ENCODE data around the gene TYK2.
"Not testable (repeated sequence)": the region's sequence is repeated elsewhere in the genome, so short reads cannot be mapped to it uniquely, and the experiment has no call there.

The TYK2 gene

DNA sequence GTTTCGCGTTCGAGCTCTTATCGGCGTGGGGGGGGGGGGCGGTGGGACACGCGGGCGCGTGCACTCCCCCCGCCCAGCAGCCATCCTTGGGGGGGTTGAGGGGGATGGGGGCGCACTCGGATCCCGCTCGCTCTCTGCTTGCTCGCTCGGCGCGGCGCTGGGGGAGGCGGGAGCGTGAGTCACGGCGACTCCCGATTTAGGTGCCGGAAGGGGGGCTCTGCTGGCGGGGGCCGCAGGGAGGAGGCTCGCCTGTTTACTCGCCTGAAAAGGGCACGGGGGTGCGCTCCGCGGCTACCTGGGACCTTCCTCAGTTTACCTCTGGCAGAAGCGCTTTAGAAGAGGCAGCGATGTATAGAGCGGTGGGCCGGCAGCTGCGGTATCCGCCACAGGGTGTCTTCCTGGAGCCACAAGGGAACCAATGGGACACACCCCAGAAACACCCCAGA, 38.9 kb upstream of the TYK2 start:
- no peaks in the 10 kb centered on the region for H3K9me3 ChIP-seq (ENCODE audit: control insufficient read depth, insufficient read depth, low read depth, low read length)
- H3K27me3 ChIP-seq (ENCODE audit: control insufficient read depth, insufficient read depth, low read length): peaks cover 84% of the 10 kb centered on the region
- H3K27ac ChIP-seq (ENCODE audit: low read depth, low read length): no peak overlapping the region
- no peak overlapping the region for H3K9ac ChIP-seq (ENCODE audit: low read length)
- peak overlapping the region; percentile 56 for H3K4me3 ChIP-seq (ENCODE audit: low read depth, low read length)
- H3K36me3 ChIP-seq (ENCODE audit: control insufficient read depth, insufficient read depth, low read length): no peaks in the 10 kb centered on the region
- peaks cover 22% of the 10 kb centered on the region for H3K4me1 ChIP-seq (ENCODE audit: control insufficient read depth, insufficient read depth, low read length)

DNA sequence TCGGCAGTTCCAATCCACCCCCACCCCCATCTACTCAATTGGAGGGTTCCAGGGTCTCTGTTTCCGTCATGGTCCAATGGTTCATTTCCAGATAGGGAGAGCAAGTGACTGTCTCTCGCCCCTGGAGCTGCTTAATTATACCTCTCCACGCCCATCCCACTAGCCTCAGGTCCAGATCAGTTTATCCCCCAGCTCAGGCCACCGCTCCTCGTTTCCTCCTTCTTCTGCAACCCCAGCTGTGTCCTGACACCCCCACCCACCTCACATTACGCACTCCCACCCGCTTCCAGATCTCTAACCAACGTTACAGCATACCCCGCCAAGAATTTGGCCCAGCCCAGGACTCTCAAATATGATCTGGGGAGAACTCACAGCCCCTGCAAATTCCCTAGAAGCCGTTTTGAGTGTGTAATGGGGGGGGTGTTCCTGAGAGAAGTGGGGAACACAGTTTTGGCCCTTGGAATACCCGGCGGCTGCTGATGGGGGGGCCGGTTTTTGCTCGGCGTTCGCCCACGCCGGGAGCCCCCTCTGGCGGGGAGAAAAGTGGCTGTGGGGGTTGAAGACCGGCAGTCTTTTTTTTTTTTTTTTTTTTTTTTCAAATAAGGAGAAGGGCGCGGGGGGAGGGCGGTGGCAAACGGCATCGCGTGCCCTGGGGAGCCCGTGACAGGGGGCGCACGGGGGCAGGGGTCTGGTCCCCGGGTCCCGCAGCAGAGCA, 38.3 kb upstream of the TYK2 start:
- Histone ChIP-seq H3K27me3 (ENCODE audit: control insufficient read depth, insufficient read depth, low read length) (peaks cover 79% of the 10 kb centered on the region), H3K4me1 (ENCODE audit: control insufficient read depth, insufficient read depth, low read length) (peaks cover 22% of the 10 kb centered on the region), H3K4me3 (ENCODE audit: low read depth, low read length) (peak overlapping the region; percentile 38), H3K9me3 (ENCODE audit: control insufficient read depth, insufficient read depth, low read depth, low read length) (no peaks in the 10 kb centered on the region), H3K27ac (ENCODE audit: low read depth, low read length) (no peak overlapping the region), H3K9ac (ENCODE audit: low read length) (no peak overlapping the region), H3K36me3 (ENCODE audit: control insufficient read depth, insufficient read depth, low read length) (no peaks in the 10 kb centered on the region)

- Histone ChIP-seq H3K4me1 (ENCODE audit: control insufficient read depth, insufficient read depth, low read length) (peaks cover 22% of the 10 kb centered on the region), H3K27ac (ENCODE audit: low read depth, low read length) (no peak overlapping the region), H3K36me3 (ENCODE audit: control insufficient read depth, insufficient read depth, low read length) (no peaks in the 10 kb centered on the region), H3K4me3 (ENCODE audit: low read depth, low read length) (peak overlapping the region; percentile 38), H3K27me3 (ENCODE audit: control insufficient read depth, insufficient read depth, low read length) (peaks cover 74% of the 10 kb centered on the region), H3K9ac (ENCODE audit: low read length) (no peak overlapping the region), H3K9me3 (ENCODE audit: control insufficient read depth, insufficient read depth, low read depth, low read length) (no peaks in the 10 kb centered on the region)
Observed at GRCh38 chr19:10418235-10418484, 37.8 kb upstream of the TYK2 start.

DNA sequence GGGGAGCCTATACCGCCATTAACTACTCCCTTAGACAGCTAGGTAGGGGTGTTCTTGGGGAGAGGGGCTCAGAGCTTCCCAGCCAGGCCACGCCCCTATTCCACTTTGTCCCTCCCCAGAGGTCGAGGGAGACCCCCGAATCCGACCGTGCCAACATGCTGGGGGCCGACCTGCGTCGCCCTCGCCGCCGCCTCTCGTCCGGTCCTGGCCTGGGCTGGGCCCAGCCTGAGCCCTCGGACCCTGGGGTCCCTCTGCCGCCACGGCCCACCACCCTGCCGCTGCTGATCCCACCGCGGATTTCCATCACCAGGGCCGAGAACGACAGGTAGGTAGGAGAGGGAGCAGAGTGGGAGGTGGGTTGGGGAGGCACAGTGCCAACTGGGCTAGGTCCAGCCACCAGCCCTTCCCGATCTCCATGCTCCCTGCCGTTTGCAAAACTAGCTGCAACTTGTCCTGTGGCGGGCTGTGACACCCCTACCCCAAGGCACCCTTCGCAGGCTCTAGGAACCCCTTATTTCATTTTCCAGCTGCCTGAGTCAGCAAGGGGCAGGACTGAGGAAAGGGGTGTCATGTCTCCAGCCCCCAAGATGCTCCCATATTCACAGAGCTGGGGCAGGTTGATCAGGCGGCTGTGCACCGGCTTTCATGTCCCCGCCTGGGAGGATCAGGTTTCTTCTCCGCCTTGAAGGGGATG, 37.3 kb upstream of the TYK2 start:
- Histone ChIP-seq H3K9ac (ENCODE audit: low read length) (no peak overlapping the region), H3K27me3 (ENCODE audit: control insufficient read depth, insufficient read depth, low read length) (peaks cover 69% of the 10 kb centered on the region), H3K4me3 (ENCODE audit: low read depth, low read length) (peak overlapping the region; percentile 38), H3K27ac (ENCODE audit: low read depth, low read length) (no peak overlapping the region), H3K4me1 (ENCODE audit: control insufficient read depth, insufficient read depth, low read length) (peaks cover 22% of the 10 kb centered on the region), H3K36me3 (ENCODE audit: control insufficient read depth, insufficient read depth, low read length) (no peaks in the 10 kb centered on the region), H3K9me3 (ENCODE audit: control insufficient read depth, insufficient read depth, low read depth, low read length) (no peaks in the 10 kb centered on the region)

DNA sequence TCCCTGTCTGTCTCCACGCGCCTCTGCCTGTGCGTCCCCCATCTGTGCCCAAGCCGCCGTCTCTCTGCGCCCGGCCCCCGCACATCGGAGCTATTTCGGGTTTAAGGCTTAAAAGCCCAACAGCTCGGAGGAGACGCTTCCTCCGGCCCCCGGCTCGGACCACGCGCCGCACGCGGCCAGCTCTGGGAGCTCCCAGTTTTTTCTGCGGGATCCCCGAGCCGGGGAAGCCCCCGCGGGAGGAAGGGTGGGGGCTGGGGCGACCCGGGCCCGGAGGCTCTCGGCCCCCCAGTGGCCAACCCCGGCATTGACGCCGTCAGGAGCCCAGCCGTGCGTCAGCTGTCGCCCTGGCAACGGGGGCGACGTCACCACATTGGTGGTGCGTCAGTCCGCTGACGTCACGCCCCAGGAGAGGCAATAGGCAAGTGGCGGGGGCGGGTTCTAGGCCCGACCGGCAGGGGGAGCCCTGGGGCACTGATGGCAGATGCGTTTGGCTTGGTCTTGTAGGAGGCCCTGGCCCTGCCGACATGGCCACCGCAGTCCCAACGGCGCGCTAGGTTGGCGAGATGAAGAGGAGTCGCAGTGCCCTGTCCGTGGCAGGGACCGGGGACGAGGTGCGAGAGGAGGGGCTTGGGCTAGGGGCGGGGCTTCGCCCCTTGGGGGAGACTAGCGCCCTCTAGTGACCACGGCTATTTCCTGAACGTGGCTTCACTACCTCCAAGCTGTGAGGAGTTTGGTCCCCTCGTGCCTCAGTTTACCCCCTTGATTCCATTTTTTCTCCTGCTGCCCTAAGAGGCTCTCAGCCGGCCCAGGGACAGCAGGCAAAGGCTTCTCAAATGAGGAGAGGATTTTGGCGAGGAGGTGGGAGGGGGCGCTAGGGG, 36.2 kb upstream of the TYK2 start:
- H3K4me3 ChIP-seq (ENCODE audit: low read depth, low read length): peak overlapping the region; percentile 67

DNA sequence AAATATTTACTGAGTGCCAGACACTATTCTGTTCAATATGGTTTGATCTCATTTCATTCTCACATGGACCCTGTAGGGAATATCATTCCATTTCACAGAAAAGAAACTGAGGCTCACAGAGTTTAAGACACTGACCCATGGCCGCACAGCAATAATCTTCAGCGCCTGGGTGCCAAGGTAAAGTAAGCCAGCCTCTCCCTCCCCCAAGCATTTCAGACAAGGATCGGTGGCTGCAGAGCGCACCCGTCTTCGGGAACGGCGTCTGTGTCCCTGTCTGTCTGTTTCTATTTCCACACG, 35.7 kb upstream of the TYK2 start:
- H3K9ac ChIP-seq (ENCODE audit: low read length): peak overlapping the region; percentile 39
- H3K27me3 ChIP-seq (ENCODE audit: control insufficient read depth, insufficient read depth, low read length): peaks cover 53% of the 10 kb centered on the region
- no peak overlapping the region for H3K27ac ChIP-seq (ENCODE audit: low read depth, low read length)
- peaks cover 22% of the 10 kb centered on the region for H3K4me1 ChIP-seq (ENCODE audit: control insufficient read depth, insufficient read depth, low read length)
- peak overlapping the region; percentile 67 for H3K4me3 ChIP-seq (ENCODE audit: low read depth, low read length)
- H3K9me3 ChIP-seq (ENCODE audit: control insufficient read depth, insufficient read depth, low read depth, low read length): no peaks in the 10 kb centered on the region
- H3K36me3 ChIP-seq (ENCODE audit: control insufficient read depth, insufficient read depth, low read length): no peaks in the 10 kb centered on the region

More for the DNA sequence above, 36.2 kb upstream of the TYK2 start:
- H3K9me3 ChIP-seq (ENCODE audit: control insufficient read depth, insufficient read depth, low read depth, low read length): no peaks in the 10 kb centered on the region
- peaks cover 58% of the 10 kb centered on the region for H3K27me3 ChIP-seq (ENCODE audit: control insufficient read depth, insufficient read depth, low read length)
- peak overlapping the region; percentile 39 for H3K9ac ChIP-seq (ENCODE audit: low read length)
- H3K4me1 ChIP-seq (ENCODE audit: control insufficient read depth, insufficient read depth, low read length): peaks cover 22% of the 10 kb centered on the region
- no peaks in the 10 kb centered on the region for H3K36me3 ChIP-seq (ENCODE audit: control insufficient read depth, insufficient read depth, low read length)
- H3K27ac ChIP-seq (ENCODE audit: low read depth, low read length): no peak overlapping the region

- Histone ChIP-seq H3K27ac (ENCODE audit: low read depth, low read length) (no peak overlapping the region), H3K9ac (ENCODE audit: low read length) (no peak overlapping the region), H3K9me3 (ENCODE audit: control insufficient read depth, insufficient read depth, low read depth, low read length) (no peaks in the 10 kb centered on the region), H3K4me3 (ENCODE audit: low read depth, low read length) (no peak overlapping the region), H3K36me3 (ENCODE audit: control insufficient read depth, insufficient read depth, low read length) (no peaks in the 10 kb centered on the region), H3K4me1 (ENCODE audit: control insufficient read depth, insufficient read depth, low read length) (peaks cover 3% of the 10 kb centered on the region), H3K27me3 (ENCODE audit: control insufficient read depth, insufficient read depth, low read length) (peaks cover 31% of the 10 kb centered on the region)
Observed at GRCh38 chr19:10412257-10412977, 32.0 kb upstream of the TYK2 start.

DNA sequence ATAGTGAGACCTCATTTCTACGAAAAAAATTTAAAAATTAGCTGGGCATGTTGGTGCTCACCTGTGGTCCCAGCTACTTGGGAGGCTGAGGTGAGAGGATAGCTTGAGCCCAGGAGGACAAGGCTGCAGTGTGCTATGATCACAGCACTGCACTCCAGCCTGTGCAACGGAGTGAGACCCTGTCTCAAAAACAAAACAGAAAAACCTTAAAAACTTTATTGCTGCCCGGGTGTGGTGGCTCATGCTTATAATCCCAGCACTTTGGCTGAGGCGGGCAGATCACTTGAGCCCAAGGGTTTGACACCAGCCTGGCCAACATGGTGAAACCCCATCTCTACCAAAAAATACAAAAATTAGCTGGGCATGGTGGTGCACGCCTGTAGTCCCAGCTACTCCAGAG, 30.9 kb upstream of the TYK2 start:
- not testable (repeated sequence) for H3K9me3 ChIP-seq (ENCODE audit: control insufficient read depth, insufficient read depth, low read depth, low read length); H3K4me3 ChIP-seq (ENCODE audit: low read depth, low read length); H3K4me1 ChIP-seq (ENCODE audit: control insufficient read depth, insufficient read depth, low read length); H3K9ac ChIP-seq (ENCODE audit: low read length); H3K36me3 ChIP-seq (ENCODE audit: control insufficient read depth, insufficient read depth, low read length); H3K27ac ChIP-seq (ENCODE audit: low read depth, low read length)
- H3K27me3 ChIP-seq (ENCODE audit: control insufficient read depth, insufficient read depth, low read length): peaks cover 35% of the 10 kb centered on the region

DNA sequence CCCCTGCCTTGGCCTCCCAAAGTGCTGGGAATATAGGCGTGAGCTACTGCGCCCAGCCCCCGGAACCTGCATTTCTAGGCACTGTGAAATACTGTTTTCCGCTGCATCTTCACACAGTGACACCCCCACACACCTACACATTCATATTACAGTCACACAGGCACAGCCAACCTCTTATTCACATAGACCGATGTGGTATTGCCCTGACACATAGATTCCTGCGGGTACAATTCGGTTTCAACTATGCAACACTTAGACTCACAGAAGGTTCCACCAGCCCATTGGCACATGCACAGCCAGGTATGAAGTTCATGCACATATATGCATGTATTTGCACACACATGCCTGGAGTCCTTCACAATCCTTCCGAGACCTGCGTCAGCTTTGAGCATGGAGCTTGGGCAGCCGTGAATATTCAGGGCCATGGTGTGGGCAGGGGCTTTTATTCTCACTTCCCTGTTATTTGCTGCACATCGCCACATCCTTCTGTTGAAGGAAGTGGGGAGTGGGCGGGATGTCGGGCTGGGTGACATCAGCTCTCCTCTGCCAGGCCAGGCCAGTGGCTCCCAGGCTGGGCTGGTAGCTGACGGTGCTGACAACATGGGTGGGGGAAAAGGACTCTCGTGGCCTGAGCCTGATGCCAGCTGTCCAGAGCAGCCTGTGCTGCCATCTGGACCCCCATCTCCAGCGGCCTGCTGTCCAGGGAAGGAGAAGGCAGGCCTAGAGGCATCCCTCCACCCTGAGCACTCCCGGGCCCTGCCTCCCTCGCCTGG, 28.3 kb upstream of the TYK2 start:
- H3K27ac ChIP-seq (ENCODE audit: low read depth, low read length): no peak overlapping the region
- H3K27me3 ChIP-seq (ENCODE audit: control insufficient read depth, insufficient read depth, low read length): peaks cover 41% of the 10 kb centered on the region
- no peak overlapping the region for H3K4me3 ChIP-seq (ENCODE audit: low read depth, low read length)
- H3K36me3 ChIP-seq (ENCODE audit: control insufficient read depth, insufficient read depth, low read length): no peaks in the 10 kb centered on the region
- no peak overlapping the region for H3K9ac ChIP-seq (ENCODE audit: low read length)
- no peaks in the 10 kb centered on the region for H3K9me3 ChIP-seq (ENCODE audit: control insufficient read depth, insufficient read depth, low read depth, low read length)
- peaks cover 6% of the 10 kb centered on the region for H3K4me1 ChIP-seq (ENCODE audit: control insufficient read depth, insufficient read depth, low read length)

DNA sequence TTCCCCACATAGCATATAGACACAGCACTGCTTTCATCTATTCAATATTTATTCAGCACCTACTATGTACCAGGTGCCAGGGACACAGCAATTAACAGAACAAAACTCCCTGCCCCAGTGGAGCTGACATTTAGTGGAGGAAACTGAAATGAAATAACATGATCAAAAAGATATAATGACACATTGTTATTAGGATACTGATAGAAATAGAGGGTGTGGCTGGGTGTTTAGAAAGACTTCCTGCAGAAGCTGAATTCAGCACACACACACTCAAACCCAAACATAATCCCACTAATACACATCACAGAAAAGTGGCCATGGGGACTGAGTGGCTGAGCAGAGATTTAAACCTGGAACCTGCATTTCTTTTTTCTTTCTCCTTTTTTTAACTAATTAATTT, 26.7 kb upstream of the TYK2 start:
- H3K9ac ChIP-seq (ENCODE audit: low read length): no peak overlapping the region
- no peaks in the 10 kb centered on the region for H3K36me3 ChIP-seq (ENCODE audit: control insufficient read depth, insufficient read depth, low read length)
- no peak overlapping the region for H3K27ac ChIP-seq (ENCODE audit: low read depth, low read length)
- H3K4me1 ChIP-seq (ENCODE audit: control insufficient read depth, insufficient read depth, low read length): peaks cover 6% of the 10 kb centered on the region
- no peak overlapping the region for H3K4me3 ChIP-seq (ENCODE audit: low read depth, low read length)
- no peaks in the 10 kb centered on the region for H3K9me3 ChIP-seq (ENCODE audit: control insufficient read depth, insufficient read depth, low read depth, low read length)
- peaks cover 41% of the 10 kb centered on the region for H3K27me3 ChIP-seq (ENCODE audit: control insufficient read depth, insufficient read depth, low read length)

Data from HUES6 (cell line).